B cell (primary cell): Measurements from ENCODE around the gene IGSF22. TPM values are rescaled to one million over a fixed set of nuclear protein-coding genes. Genes with fewer than 3 reads are reported as not detected.

Experiments
- ATAC-seq: fragments of 200-7000 bp; cut with Tn5 transposase; one replicate; pipeline ENCODE4 v1.10.0; 2021; ENCODE audit warnings: low read depth, mild to moderate bottlenecking, moderate number of reproducible peaks, moderate library complexity
- CTCF ChIA-PET: fragments of 350-600 bp; sonication (Branson Sonifier 250); formaldehyde crosslinking; loops from one replicate; lab custom pipeline; 2021; ENCODE audit warnings: antibody characterized with exemption, inconsistent platforms; lab: Charles Lee
- POLR2A ChIA-PET: fragments of 350-600 bp; sonication (Branson Sonifier 250); formaldehyde crosslinking; loops from one replicate; lab custom pipeline; 2021; ENCODE audit warnings: antibody characterized with exemption; lab: Charles Lee
- DNase-seq: peaks from one replicate; pipeline ENCODE4 v3.0.0; 2013
- H2AFZ ChIP-seq: 2 replicates; pipeline ENCODE4 v1.6.1; 2012; ENCODE audit warnings: mild to moderate bottlenecking, low read depth, low read length; ENCODE audit not compliant: insufficient read depth, poor library complexity, severe bottlenecking
- H3K27ac ChIP-seq, 2 donors: 1 replicate in 1 of 2; 2 replicates in 1 of 2; pipeline ENCODE4 v1.5.1; 2012 to 2013; ENCODE audit warnings: low read length in 2 of 2, mild to moderate bottlenecking in 2 of 2, moderate library complexity in 1 of 2
- H3K27me3 ChIP-seq, 4 experiments: fragments of 200-600 bp in 1 of 4; sonication (generic) in 1 of 4; replicated peaks in 1 of 4; 1 replicate in 2 of 4; 2 replicates in 2 of 4; pipeline versions ENCODE4 v1.6.1 to v1.7.0; 2013 to 2016; ENCODE audit warnings: low read length in 3 of 4, mild to moderate bottlenecking in 2 of 4, mixed read lengths in 1 of 4, moderate library complexity in 1 of 4; ENCODE audit not compliant: insufficient read depth in 4 of 4, control insufficient read depth in 3 of 4; ENCODE audit errors: control extremely low read depth in 1 of 4
- H3K36me3 ChIP-seq, 2 experiments: replicated peaks in 1 of 2; 1 replicate in 1 of 2; 2 replicates in 1 of 2; pipeline versions ENCODE4 v1.6.1 to v1.7.1; 2013; ENCODE audit warnings: low read length in 1 of 2; ENCODE audit not compliant: insufficient read depth in 2 of 2, control insufficient read depth in 1 of 2; ENCODE audit errors: control extremely low read depth in 1 of 2, extremely low read depth in 1 of 2
- H3K4me1 ChIP-seq, 2 donors: fragments of 200-600 bp in 1 of 2; sonication (generic) in 1 of 2; 1 replicate in 1 of 2; 2 replicates in 1 of 2; pipeline versions ENCODE4 v1.5.1 to v1.6.1; 2013 to 2017; ENCODE audit warnings: low read length in 2 of 2; ENCODE audit not compliant: control insufficient read depth in 2 of 2, insufficient read depth in 2 of 2
- H3K4me2 ChIP-seq: replicated peaks from 2 replicates; pipeline ENCODE3; 2012; ENCODE audit warnings: mild to moderate bottlenecking, low read depth, low read length; ENCODE audit not compliant: poor library complexity, severe bottlenecking
- H3K4me3 ChIP-seq, 5 experiments: fragments of 200-600 bp in 1 of 5; sonication (generic) in 1 of 5; 1 replicate in 3 of 5; 2 replicates in 2 of 5; pipeline versions ENCODE4 v1.5.1 to v1.7.0; 2011 to 2016; ENCODE audit warnings: low read length in 4 of 5, mild to moderate bottlenecking in 4 of 5, low read depth in 2 of 5, control low read depth in 1 of 5, moderate library complexity in 1 of 5; ENCODE audit not compliant: insufficient read depth in 1 of 5; ENCODE audit errors: control extremely low read depth in 1 of 5, extremely low read depth in 1 of 5
- H3K79me2 ChIP-seq: fragments of 200-600 bp; sonication (generic); one replicate; pipeline ENCODE4 v1.6.0; 2016; ENCODE audit warnings: low read length; ENCODE audit not compliant: control insufficient read depth, insufficient read depth
- H3K9ac ChIP-seq: fragments of 200-600 bp; sonication (generic); 2 replicates; pipeline ENCODE4 v1.6.1; 2017; ENCODE audit warnings: mild to moderate bottlenecking, low read length, moderate library complexity
- H3K9me3 ChIP-seq, 3 donors: one replicate each; pipeline versions ENCODE4 v1.6.1 to v1.7.1; 2013; ENCODE audit warnings: low read length in 2 of 3; ENCODE audit not compliant: control insufficient read depth in 2 of 3, insufficient read depth in 1 of 3; ENCODE audit errors: control extremely low read depth in 1 of 3
- H4K20me1 ChIP-seq: 2 replicates; pipeline ENCODE4 v1.6.0; 2012; ENCODE audit warnings: mild to moderate bottlenecking, low read length; ENCODE audit not compliant: insufficient read depth, control insufficient read depth, poor library complexity, severe bottlenecking
- H3K27ac Mint-ChIP-seq: one replicate; pipeline ENCODE4 v1.8.0; 2021; ENCODE audit warnings: mixed read lengths
- H3K27me3 Mint-ChIP-seq: one replicate; pipeline ENCODE4 v1.8.0; 2021; ENCODE audit warnings: mixed read lengths
- H3K4me1 Mint-ChIP-seq: one replicate; pipeline ENCODE4 v1.8.0; 2021; ENCODE audit warnings: mixed read lengths
- H3K4me3 Mint-ChIP-seq: one replicate; pipeline ENCODE4 v1.8.0; 2021; ENCODE audit warnings: mixed read lengths
- H3K9me3 Mint-ChIP-seq: one replicate; pipeline ENCODE4 v1.8.0; 2022; ENCODE audit warnings: mixed read lengths; ENCODE audit not compliant: insufficient read depth
- EZH2 ChIP-seq: IDR thresholded peaks from 2 replicates; pipeline ENCODE4 v1.6.1; 2012; ENCODE audit warnings: borderline replicate concordance, low read depth, mild to moderate bottlenecking, moderate library complexity, low read length; ENCODE audit not compliant: insufficient read depth, poor library complexity, severe bottlenecking
- WGBS: methylation state at CpG from one replicate; pipeline ENCODE4 v1.1.5; 2013; ENCODE audit warnings: missing lambda C conversion rate; ENCODE audit not compliant: insufficient coverage; 5-methylcytosine and 5-hydroxymethylcytosine counted together
- intact Hi-C: fragments of 100-400 bp; cut with micrococcal nuclease; formaldehyde crosslinking; loops from one replicate; pipeline ENCODE4 v1.10.0; 2022
- polyA plus RNA-seq: library from polyadenylated mRNA; depleted of rRNA; stranded (reverse); fragments of >200 nt; gene quantifications from 2 replicates; pipeline ENCODE4 v1.2.3, GENCODE V29; 2012
- total RNA-seq, 2 donors: library from RNA; stranded (reverse); fragments of 120-200 nt in 1 of 2; gene quantifications; 1 replicate in 1 of 2; 2 replicates in 1 of 2; pipeline versions ENCODE4 v1.2.3 to v1.2.4, GENCODE V29; 2013 to 2022
- TF ChIP-seq, protein P1 (sequence below): fragments of 200-600 bp; IDR thresholded peaks from one replicate; pipeline ENCODE4 v1.8.0; 2022; ENCODE audit warnings: antibody characterized with exemption, mild to moderate bottlenecking

The IGSF22 gene
- total and polyA plus RNA-seq, 2 donors (not counting 1 experiment from before 2014, with no cell fraction given), result 0.91 to 2.6 TPM

DNA sequence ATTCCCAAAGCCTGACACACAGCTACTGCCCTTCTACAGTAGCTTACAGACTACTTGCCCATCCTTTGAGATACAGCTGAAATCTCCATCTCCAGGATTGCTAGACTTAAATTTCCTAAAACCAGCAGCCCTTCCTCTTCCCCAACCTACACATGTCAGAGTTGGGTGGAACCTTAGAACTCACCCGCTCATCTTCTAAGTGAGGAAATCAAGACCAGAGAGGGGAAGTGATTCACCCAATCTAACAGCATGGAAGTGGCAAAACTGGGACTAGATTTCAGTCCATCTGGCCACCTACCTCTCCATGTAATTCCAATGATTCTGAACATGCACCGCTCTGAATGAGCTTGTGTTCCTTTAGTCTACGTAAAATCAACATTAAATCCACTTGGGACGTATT lies 28.4 kb downstream of the IGSF22 start:
- TF ChIP-seq EZH2, result no peak
- TF ChIP-seq, protein P1, sequence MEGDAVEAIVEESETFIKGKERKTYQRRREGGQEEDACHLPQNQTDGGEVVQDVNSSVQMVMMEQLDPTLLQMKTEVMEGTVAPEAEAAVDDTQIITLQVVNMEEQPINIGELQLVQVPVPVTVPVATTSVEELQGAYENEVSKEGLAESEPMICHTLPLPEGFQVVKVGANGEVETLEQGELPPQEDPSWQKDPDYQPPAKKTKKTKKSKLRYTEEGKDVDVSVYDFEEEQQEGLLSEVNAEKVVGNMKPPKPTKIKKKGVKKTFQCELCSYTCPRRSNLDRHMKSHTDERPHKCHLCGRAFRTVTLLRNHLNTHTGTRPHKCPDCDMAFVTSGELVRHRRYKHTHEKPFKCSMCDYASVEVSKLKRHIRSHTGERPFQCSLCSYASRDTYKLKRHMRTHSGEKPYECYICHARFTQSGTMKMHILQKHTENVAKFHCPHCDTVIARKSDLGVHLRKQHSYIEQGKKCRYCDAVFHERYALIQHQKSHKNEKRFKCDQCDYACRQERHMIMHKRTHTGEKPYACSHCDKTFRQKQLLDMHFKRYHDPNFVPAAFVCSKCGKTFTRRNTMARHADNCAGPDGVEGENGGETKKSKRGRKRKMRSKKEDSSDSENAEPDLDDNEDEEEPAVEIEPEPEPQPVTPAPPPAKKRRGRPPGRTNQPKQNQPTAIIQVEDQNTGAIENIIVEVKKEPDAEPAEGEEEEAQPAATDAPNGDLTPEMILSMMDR, result no peak
- Histone ChIP-seq H3K79me2 (no peaks in the 10 kb centered on the region), H3K27me3 (peaks cover 0 to 14% (median 0%) of the 10 kb centered on the region in 4 experiments), H3K9me3 (no peaks in the 10 kb centered on the region), H3K4me3 (no peak overlapping the region), H3K4me1 (peaks cover 13 to 17% of the 10 kb centered on the region in 2 donors), H3K27ac (no peak overlapping the region), H4K20me1 (no peaks in the 10 kb centered on the region), H3K9ac (no peak overlapping the region), H3K36me3 (no peaks in the 10 kb centered on the region), H2AFZ (peak overlapping the region; percentile 82), H3K4me2 (no peak overlapping the region)
- H3K9me3 Mint-ChIP-seq, result no peaks in the 10 kb centered on the region
- peaks cover 12% of the 10 kb centered on the region for H3K27me3 Mint-ChIP-seq
- peak overlapping the region; percentile 90 for H3K4me3 Mint-ChIP-seq
- ATAC-seq, result no peak
- ChIA-PET CTCF (interaction anchor here (1.6 to 2.6 kb wide), 3 partner anchors 24 to 34 kb away, joined by 6 to 9 read pairs (median 7); no protein-coding TSS in a partner anchor), POLR2A (no interaction called here)
- peaks cover 18% of the 10 kb centered on the region for H3K4me1 Mint-ChIP-seq
- DNase-seq, result no peak
- H3K27ac Mint-ChIP-seq, result no peak overlapping the region
- 100% methylated on average over 4 of the region's 4 CpGs for WGBS
- intact Hi-C loops, result loop anchor here (5.0 kb wide), 1 partner anchor 545 kb away; the partner anchor contains the start of gene E2F8

- POLR2A ChIA-PET, result no interaction called here
- no peak overlapping the region for H3K4me2 ChIP-seq
- TF ChIP-seq, protein P1, result no peak
- no peak for TF ChIP-seq EZH2
- no peak overlapping the region for H3K27ac ChIP-seq
- WGBS, result no CpG with 5 or more reads among the region's 2 CpGs
- DNase-seq, result no peak
- CTCF ChIA-PET, result interaction anchor here (2.6 kb wide), 1 partner anchor 25 kb away, joined by 9 read pairs; no protein-coding TSS in a partner anchor
- H3K9me3 ChIP-seq, result no peaks in the 10 kb centered on the region
- no peak for ATAC-seq
- H4K20me1 ChIP-seq, result no peaks in the 10 kb centered on the region
- Mint-ChIP-seq H3K4me3 (no peak overlapping the region), H3K27me3 (peaks cover 12% of the 10 kb centered on the region), H3K4me1 (peaks cover 18% of the 10 kb centered on the region), H3K9me3 (no peaks in the 10 kb centered on the region), H3K27ac (no peak overlapping the region)
- H3K27me3 ChIP-seq, result peaks cover 0 to 14% (median 0%) of the 10 kb centered on the region in 4 experiments
- H3K9ac ChIP-seq, result no peak overlapping the region
- no peaks in the 10 kb centered on the region for H3K36me3 ChIP-seq
- H2AFZ ChIP-seq, result peak overlapping the region; percentile 37
- H3K4me3 ChIP-seq, result no peak overlapping the region
- peaks cover 13 to 17% of the 10 kb centered on the region in 2 donors for H3K4me1 ChIP-seq
- H3K79me2 ChIP-seq, result no peaks in the 10 kb centered on the region
- intact Hi-C loops, result loop anchor here (5.0 kb wide), 1 partner anchor 546 kb away; the partner anchor contains the start of gene E2F8
These were observed 29.3 kb downstream of the IGSF22 start for GRCh38 chr11:18696638-18697225.
